ENCODE data around the gene SFSWAP. TPM values are rescaled to one million over a fixed set of nuclear protein-coding genes. Genes with fewer than 3 reads are reported as not detected.

Gene SFSWAP
- total and polyA plus RNA-seq, 2 experiments from 2014 or later: 16.3 to 17.6 TPM

- H3K4me2 ChIP-seq (ENCODE audit: unreplicated experiment): no peak overlapping the region
- H3K9me2 ChIP-seq (ENCODE audit: insufficient read depth): no peaks in the 10 kb centered on the region
- no peak overlapping the region for H2AFZ ChIP-seq
- no peak overlapping the region for H3K27ac ChIP-seq
- in situ Hi-C loops (cut with MboI): no loop called here
- H3K4me1 ChIP-seq (ENCODE audit: insufficient read depth): peaks cover 14% of the 10 kb centered on the region
- no peaks in the 10 kb centered on the region for H3K27me3 ChIP-seq (replicated peaks; ENCODE audit: insufficient read depth)
- no peaks in the 10 kb centered on the region for H4K20me1 ChIP-seq (ENCODE audit: insufficient read depth)
- DNase-seq: no peak
- H3K4me3 ChIP-seq: no peak overlapping the region
- H3K79me2 ChIP-seq (ENCODE audit: insufficient read depth): no peaks in the 10 kb centered on the region
- TF ChIP-seq EZH2 (IDR thresholded peaks at IDR 0.05; ENCODE audit: insufficient read depth, poor library complexity, severe bottlenecking) (no peak), EZH2phosphoT487 (IDR thresholded peaks at IDR 0.05; ENCODE audit: insufficient read depth, low read depth) (no peak)
- WGBS, 2 experiments (ENCODE audit: low coverage in 1 of 2, low lambda C conversion rate in 2 of 2, missing lambda C conversion rate in 2 of 2): 74 to 83% methylated on average over 24 to 30 of the region's 35 CpGs
- no peaks in the 10 kb centered on the region for H3K9me3 ChIP-seq (ENCODE audit: low read depth)
- H3K36me3 ChIP-seq (ENCODE audit: low read depth): no peaks in the 10 kb centered on the region; the same call in 1 of the 2 replicates
- no peaks in the 10 kb centered on the region; the same call in 1 of the 2 replicates for H3F3A ChIP-seq (ENCODE audit: insufficient read depth)
- H3K9ac ChIP-seq: no peak overlapping the region
These were observed 90.5 kb downstream of the SFSWAP start for GRCh38 chr12:131801254-131801866.

GRCh38 chr12:131803961-131804521 lies 93.2 kb downstream of the SFSWAP start:
- peak overlapping the region; percentile 80 for H2AFZ ChIP-seq
- peaks cover 14% of the 10 kb centered on the region for H3K4me1 ChIP-seq (ENCODE audit: insufficient read depth)
- H3K27ac ChIP-seq: peak overlapping the region; percentile 31; the same call in 1 of the 2 replicates
- H4K20me1 ChIP-seq (ENCODE audit: insufficient read depth): no peaks in the 10 kb centered on the region
- H3K9me2 ChIP-seq (ENCODE audit: insufficient read depth): no peaks in the 10 kb centered on the region
- peak overlapping the region; percentile 39 for H3K4me3 ChIP-seq
- DNase-seq: peak; percentile 75
- H3F3A ChIP-seq (ENCODE audit: insufficient read depth): no peaks in the 10 kb centered on the region; the same call in 1 of the 2 replicates
- no peaks in the 10 kb centered on the region for H3K79me2 ChIP-seq (ENCODE audit: insufficient read depth)
- peak overlapping the region; percentile 45 for H3K4me2 ChIP-seq (ENCODE audit: unreplicated experiment)
- H3K27me3 ChIP-seq (replicated peaks; ENCODE audit: insufficient read depth): no peaks in the 10 kb centered on the region
- no peak for TF ChIP-seq EZH2phosphoT487 (IDR thresholded peaks at IDR 0.05; ENCODE audit: insufficient read depth, low read depth)
- no peak for TF ChIP-seq EZH2 (IDR thresholded peaks at IDR 0.05; ENCODE audit: insufficient read depth, poor library complexity, severe bottlenecking)
- H3K9me3 ChIP-seq (ENCODE audit: low read depth): no peaks in the 10 kb centered on the region
- H3K9ac ChIP-seq: peak overlapping the region; percentile 64
- in situ Hi-C loops (cut with MboI): no loop called here
- no peaks in the 10 kb centered on the region for H3K36me3 ChIP-seq (ENCODE audit: low read depth)
- 13 to 20% methylated on average over 11 of the region's 11 CpGs for WGBS, 2 experiments (ENCODE audit: low coverage in 1 of 2, low lambda C conversion rate in 2 of 2, missing lambda C conversion rate in 2 of 2)

- 60 to 64% methylated on average over 5 of the region's 5 CpGs for WGBS, 2 experiments (ENCODE audit: low coverage in 1 of 2, low lambda C conversion rate in 2 of 2, missing lambda C conversion rate in 2 of 2)
- Histone ChIP-seq H3K4me1 (ENCODE audit: insufficient read depth) (peaks cover 14% of the 10 kb centered on the region), H3F3A (ENCODE audit: insufficient read depth) (no peaks in the 10 kb centered on the region; the same call in 1 of the 2 replicates), H3K36me3 (ENCODE audit: low read depth) (no peaks in the 10 kb centered on the region), H3K27ac (no peak overlapping the region), H3K4me3 (no peak overlapping the region), H3K27me3 (replicated peaks; ENCODE audit: insufficient read depth) (no peaks in the 10 kb centered on the region), H3K9me3 (ENCODE audit: low read depth) (no peaks in the 10 kb centered on the region), H3K79me2 (ENCODE audit: insufficient read depth) (no peaks in the 10 kb centered on the region), H3K9me2 (ENCODE audit: insufficient read depth) (no peaks in the 10 kb centered on the region), H4K20me1 (ENCODE audit: insufficient read depth) (no peaks in the 10 kb centered on the region), H3K4me2 (ENCODE audit: unreplicated experiment) (no peak overlapping the region), H3K9ac (no peak overlapping the region), H2AFZ (no peak overlapping the region)
- TF ChIP-seq EZH2 (IDR thresholded peaks at IDR 0.05; ENCODE audit: insufficient read depth, poor library complexity, severe bottlenecking) (no peak), EZH2phosphoT487 (IDR thresholded peaks at IDR 0.05; ENCODE audit: insufficient read depth, low read depth) (no peak)
- in situ Hi-C loops (cut with MboI): no loop called here
- no peak for DNase-seq
These were observed 94.5 kb downstream of the SFSWAP start for GRCh38 chr12:131805421-131805820.

- no peak overlapping the region for H3K27ac ChIP-seq
These were observed 95.8 kb downstream of the SFSWAP start for GRCh38 chr12:131806674-131807073.

More at GRCh38 chr12:131806674-131807073, 95.8 kb downstream of the SFSWAP start:
- Histone ChIP-seq H3K4me3 (no peak overlapping the region), H3K79me2 (ENCODE audit: insufficient read depth) (no peaks in the 10 kb centered on the region), H3K9me2 (ENCODE audit: insufficient read depth) (no peaks in the 10 kb centered on the region), H3K4me1 (ENCODE audit: insufficient read depth) (peaks cover 14% of the 10 kb centered on the region), H3K9me3 (ENCODE audit: low read depth) (no peaks in the 10 kb centered on the region), H3K9ac (no peak overlapping the region), H4K20me1 (ENCODE audit: insufficient read depth) (no peaks in the 10 kb centered on the region), H3K4me2 (ENCODE audit: unreplicated experiment) (no peak overlapping the region), H3K36me3 (ENCODE audit: low read depth) (no peaks in the 10 kb centered on the region), H3K27me3 (replicated peaks; ENCODE audit: insufficient read depth) (no peaks in the 10 kb centered on the region), H2AFZ (no peak overlapping the region), H3F3A (ENCODE audit: insufficient read depth) (no peaks in the 10 kb centered on the region; the same call in 1 of the 2 replicates)
- WGBS, 2 experiments (ENCODE audit: low coverage in 1 of 2, low lambda C conversion rate in 2 of 2, missing lambda C conversion rate in 2 of 2): 93 to 96% methylated on average over 7 of the region's 7 CpGs
- in situ Hi-C loops (cut with MboI): no loop called here
- no peak for DNase-seq
- no peak for TF ChIP-seq EZH2 (IDR thresholded peaks at IDR 0.05; ENCODE audit: insufficient read depth, poor library complexity, severe bottlenecking)
- TF ChIP-seq EZH2phosphoT487 (IDR thresholded peaks at IDR 0.05; ENCODE audit: insufficient read depth, low read depth): no peak

Data from GM23248 (cell line).